ENCODE results near the gene PIEZO1. TPM values are rescaled to one million over a fixed set of nuclear protein-coding genes. Genes with fewer than 3 reads are reported as not detected.
A peak's percentile ranks its signal among the peaks of the same experiment; 100 is the strongest.

PIEZO1 gene
- total RNA-seq, 1 donor from 2014 or later, result 247 TPM

DNA sequence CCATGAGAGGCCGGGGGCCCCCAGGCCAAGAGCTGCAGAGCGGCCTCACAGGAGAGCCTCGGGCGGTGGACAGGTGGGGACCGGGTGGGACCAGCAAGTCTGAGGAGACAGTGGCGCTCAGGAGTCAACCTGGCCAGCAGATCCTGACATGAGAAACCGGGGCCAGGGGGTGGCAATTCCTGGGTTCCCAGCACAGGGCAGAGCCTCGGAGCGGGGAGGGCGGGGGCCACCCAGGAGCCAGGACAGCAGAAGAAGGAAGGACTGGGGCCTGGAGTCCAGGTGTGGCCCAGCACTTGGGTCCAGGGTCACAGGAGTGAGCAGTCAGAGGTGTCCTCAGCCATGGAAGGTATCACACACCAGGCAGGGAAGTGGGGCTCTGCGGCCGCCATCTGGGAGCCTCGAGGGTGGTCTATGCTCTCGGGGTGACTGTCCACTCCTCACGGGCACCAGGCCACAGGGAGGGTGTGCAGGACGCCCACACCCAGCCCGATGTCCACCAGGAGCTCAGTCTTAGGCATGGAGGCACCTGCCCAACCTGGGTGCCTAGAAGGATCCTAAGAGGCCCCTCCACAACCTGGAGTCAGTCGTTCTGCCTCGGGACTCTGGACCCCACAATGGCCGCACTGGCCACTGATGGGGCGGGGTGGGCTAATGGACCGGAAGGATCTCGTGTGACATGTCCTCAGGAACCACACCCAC is 29.1 kb downstream of the PIEZO1 start:
- Histone ChIP-seq H3K4me2 (ENCODE audit: low read length) (peak overlapping the region; percentile 71), H3K36me3 (ENCODE audit: insufficient read depth, low read length) (peaks cover 5% of the 10 kb centered on the region), H3K27me3 (ENCODE audit: insufficient read depth, low read length) (no peaks in the 10 kb centered on the region), H3K27ac (ENCODE audit: low read depth, low read length) (no peak overlapping the region), H3K9me3 (ENCODE audit: insufficient read depth, low read depth, low read length) (no peaks in the 10 kb centered on the region), H3K79me2 (ENCODE audit: insufficient read depth, low read length) (peaks cover 89% of the 10 kb centered on the region), H4K20me1 (ENCODE audit: insufficient read depth, low read length) (peaks cover 93% of the 10 kb centered on the region), H2AFZ (ENCODE audit: low read depth, low read length) (no peak overlapping the region), H3K4me3 (ENCODE audit: insufficient read depth, low read depth, low read length) (no peak overlapping the region), H3K9ac (ENCODE audit: low read length) (no peak overlapping the region), H3K4me1 (ENCODE audit: insufficient read depth, low read length) (peaks cover 40% of the 10 kb centered on the region)
- no peak for DNase-seq (ENCODE audit: low read depth)
- peaks cover 5% of the 10 kb centered on the region for H3K36me3 Mint-ChIP-seq (ENCODE audit: low read depth, unreplicated experiment)
- no peak overlapping the region for H3K4me3 Mint-ChIP-seq (ENCODE audit: unreplicated experiment)
- no peak for TF ChIP-seq EZH2 (IDR thresholded peaks at IDR 0.05; ENCODE audit: insufficient read depth, low read length)
- TF ChIP-seq, protein P1, sequence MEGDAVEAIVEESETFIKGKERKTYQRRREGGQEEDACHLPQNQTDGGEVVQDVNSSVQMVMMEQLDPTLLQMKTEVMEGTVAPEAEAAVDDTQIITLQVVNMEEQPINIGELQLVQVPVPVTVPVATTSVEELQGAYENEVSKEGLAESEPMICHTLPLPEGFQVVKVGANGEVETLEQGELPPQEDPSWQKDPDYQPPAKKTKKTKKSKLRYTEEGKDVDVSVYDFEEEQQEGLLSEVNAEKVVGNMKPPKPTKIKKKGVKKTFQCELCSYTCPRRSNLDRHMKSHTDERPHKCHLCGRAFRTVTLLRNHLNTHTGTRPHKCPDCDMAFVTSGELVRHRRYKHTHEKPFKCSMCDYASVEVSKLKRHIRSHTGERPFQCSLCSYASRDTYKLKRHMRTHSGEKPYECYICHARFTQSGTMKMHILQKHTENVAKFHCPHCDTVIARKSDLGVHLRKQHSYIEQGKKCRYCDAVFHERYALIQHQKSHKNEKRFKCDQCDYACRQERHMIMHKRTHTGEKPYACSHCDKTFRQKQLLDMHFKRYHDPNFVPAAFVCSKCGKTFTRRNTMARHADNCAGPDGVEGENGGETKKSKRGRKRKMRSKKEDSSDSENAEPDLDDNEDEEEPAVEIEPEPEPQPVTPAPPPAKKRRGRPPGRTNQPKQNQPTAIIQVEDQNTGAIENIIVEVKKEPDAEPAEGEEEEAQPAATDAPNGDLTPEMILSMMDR (IDR thresholded peaks at IDR 0.05; ENCODE audit: insufficient read depth, low read depth, low read length), result no peak
- H3K27ac Mint-ChIP-seq (ENCODE audit: unreplicated experiment), result peak overlapping the region; percentile 66
- no peaks in the 10 kb centered on the region for H3K9me3 Mint-ChIP-seq (ENCODE audit: unreplicated experiment)
- FAIRE-seq, result no peak
- H3K4me1 Mint-ChIP-seq (ENCODE audit: low read depth, unreplicated experiment), result peaks cover 24% of the 10 kb centered on the region
- H3K27me3 Mint-ChIP-seq (ENCODE audit: low read depth, unreplicated experiment), result no peaks in the 10 kb centered on the region

DNA sequence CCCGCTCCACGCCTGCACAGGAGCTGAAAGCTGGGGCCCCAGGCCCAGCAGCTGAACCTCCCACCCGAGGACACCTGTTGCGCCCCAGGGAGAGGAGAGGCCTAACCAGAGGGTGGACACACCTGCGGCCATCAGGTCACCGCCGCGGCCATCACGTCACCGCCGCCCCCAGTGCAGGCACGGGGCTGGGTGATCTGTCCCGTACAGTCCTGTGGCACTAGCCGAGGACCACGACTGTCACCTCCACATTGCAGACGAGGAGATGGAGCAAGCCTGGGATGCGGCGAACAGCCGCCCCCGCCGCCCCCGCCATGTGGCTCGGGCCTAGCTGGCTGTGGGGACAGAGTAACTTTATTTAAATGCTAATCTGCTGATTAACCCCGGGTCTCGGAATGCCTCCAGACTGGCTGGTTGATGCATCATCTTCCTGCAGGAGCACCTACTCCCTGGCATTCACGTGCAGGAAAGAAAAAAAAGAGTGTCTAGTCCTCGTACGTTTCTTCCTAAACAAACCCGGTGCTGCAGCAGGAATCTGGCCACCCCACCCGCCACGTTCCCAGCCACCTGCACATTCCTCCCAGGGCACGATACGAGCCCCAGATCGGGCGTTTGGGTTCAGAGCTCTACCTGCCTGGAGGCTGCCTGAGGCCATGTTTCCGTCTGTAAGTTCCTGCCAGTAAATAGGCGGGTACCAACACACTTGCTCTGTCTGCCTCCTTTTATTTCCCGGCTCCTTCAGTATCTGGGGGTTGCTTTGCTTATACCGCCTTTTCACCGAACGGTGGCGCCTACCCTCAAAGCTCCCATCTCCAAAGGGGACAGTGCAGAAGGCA is 29.9 kb downstream of the PIEZO1 start:
- Mint-ChIP-seq H3K4me1 (ENCODE audit: low read depth, unreplicated experiment) (peaks cover 23% of the 10 kb centered on the region), H3K9me3 (ENCODE audit: unreplicated experiment) (no peaks in the 10 kb centered on the region), H3K4me3 (ENCODE audit: unreplicated experiment) (peak overlapping the region; percentile 62), H3K27ac (ENCODE audit: unreplicated experiment) (peak overlapping the region; percentile 66), H3K27me3 (ENCODE audit: low read depth, unreplicated experiment) (no peaks in the 10 kb centered on the region), H3K36me3 (ENCODE audit: low read depth, unreplicated experiment) (peaks cover 5% of the 10 kb centered on the region)
- Histone ChIP-seq H2AFZ (ENCODE audit: low read depth, low read length) (no peak overlapping the region), H4K20me1 (ENCODE audit: insufficient read depth, low read length) (peaks cover 93% of the 10 kb centered on the region), H3K36me3 (ENCODE audit: insufficient read depth, low read length) (peaks cover 5% of the 10 kb centered on the region), H3K4me2 (ENCODE audit: low read length) (peak overlapping the region; percentile 71), H3K9ac (ENCODE audit: low read length) (no peak overlapping the region), H3K79me2 (ENCODE audit: insufficient read depth, low read length) (peaks cover 89% of the 10 kb centered on the region), H3K27me3 (ENCODE audit: insufficient read depth, low read length) (no peaks in the 10 kb centered on the region), H3K27ac (ENCODE audit: low read depth, low read length) (peak overlapping the region; percentile 11), H3K9me3 (ENCODE audit: insufficient read depth, low read depth, low read length) (no peaks in the 10 kb centered on the region), H3K4me3 (ENCODE audit: insufficient read depth, low read depth, low read length) (no peak overlapping the region), H3K4me1 (ENCODE audit: insufficient read depth, low read length) (peaks cover 40% of the 10 kb centered on the region)
- TF ChIP-seq EZH2 (IDR thresholded peaks at IDR 0.05; ENCODE audit: insufficient read depth, low read length), result no peak
- TF ChIP-seq, protein P1 (IDR thresholded peaks at IDR 0.05; ENCODE audit: insufficient read depth, low read depth, low read length), result peak; percentile 17
- FAIRE-seq (no peak), DNase-seq (ENCODE audit: low read depth) (peak; percentile 63)

All from astrocyte (in vitro differentiated cells and primary cell).